GM21737 (cell line): ENCODE results near the gene DYNLL2.
"Not testable (repeated sequence)": the region's sequence is repeated elsewhere in the genome, so short reads cannot be mapped to it uniquely, and the experiment has no call there.

ENCODE experiments used
- ATAC-seq: cut with Tn5 transposase; IDR thresholded peaks from one replicate; pipeline ENCODE4 v1.9.1; 2021; ENCODE audit warnings: mild to moderate bottlenecking, moderate library complexity; ENCODE audit not compliant: unreplicated experiment

DYNLL2 gene

GRCh38 chr17:58100506-58100905 lies 17.3 kb downstream of the DYNLL2 start:
- ATAC-seq: no peak

GRCh38 chr17:58101898-58102297 lies 18.7 kb downstream of the DYNLL2 start:
- ATAC-seq: not testable (repeated sequence)

DNA sequence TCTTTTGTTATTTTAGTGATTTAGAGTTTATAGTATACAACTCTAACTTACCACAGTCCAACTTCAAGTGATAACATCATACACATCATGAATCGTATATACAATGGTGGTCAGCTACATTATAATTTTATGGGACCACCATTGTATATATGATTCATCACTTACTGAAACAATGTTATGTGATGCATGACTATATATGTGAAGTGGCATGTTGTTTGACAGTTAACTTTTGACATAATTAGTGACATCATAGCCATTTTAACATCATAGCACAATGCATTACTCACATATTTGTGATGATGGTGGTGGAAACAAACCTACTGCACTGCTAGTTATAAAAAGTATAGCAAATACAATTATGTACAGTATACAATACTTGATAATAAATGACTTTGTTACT lies 21.9 kb downstream of the DYNLL2 start:
- ATAC-seq: no peak

DNA sequence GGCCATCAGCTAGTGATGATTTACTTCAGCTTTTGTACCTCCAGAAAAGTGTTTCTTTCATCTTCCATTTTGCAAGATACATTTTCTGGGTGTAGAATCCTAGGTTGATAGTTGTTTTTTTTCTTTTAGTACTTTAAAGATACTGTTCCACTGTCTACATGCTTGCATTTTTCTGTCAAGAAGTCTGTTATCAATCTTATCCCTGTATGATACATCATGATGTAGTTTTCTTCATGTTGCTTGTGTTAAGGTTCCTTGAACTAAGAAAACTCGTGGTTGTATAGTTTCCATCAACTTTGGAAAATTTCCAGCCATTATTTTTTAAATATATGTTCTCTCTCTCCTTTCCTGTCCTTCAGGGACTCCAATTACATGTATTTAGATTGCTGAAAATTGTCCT lies 24.1 kb downstream of the DYNLL2 start:
- no peak for ATAC-seq

DNA sequence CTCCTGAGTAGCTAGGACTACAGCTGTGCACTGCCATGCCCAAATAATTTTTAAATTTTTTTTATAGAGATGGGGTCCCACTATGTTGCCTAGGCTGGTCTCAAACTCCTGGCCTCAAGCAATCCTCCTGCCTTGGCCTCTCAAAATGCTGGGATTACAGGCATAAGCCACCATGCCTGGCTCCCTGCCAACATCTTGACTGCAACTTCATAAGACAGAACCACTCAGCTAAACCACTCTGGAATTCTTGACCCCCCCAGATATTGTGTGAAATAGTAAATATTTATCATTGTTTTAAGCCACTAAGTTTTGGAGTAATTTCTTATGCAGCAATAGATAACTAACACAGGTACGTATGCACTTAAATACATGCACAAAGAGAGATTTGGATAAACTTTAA lies 26.0 kb downstream of the DYNLL2 start:
- no peak for ATAC-seq

GRCh38 chr17:58110012-58110411 lies 26.8 kb downstream of the DYNLL2 start:
- no peak for ATAC-seq

DNA sequence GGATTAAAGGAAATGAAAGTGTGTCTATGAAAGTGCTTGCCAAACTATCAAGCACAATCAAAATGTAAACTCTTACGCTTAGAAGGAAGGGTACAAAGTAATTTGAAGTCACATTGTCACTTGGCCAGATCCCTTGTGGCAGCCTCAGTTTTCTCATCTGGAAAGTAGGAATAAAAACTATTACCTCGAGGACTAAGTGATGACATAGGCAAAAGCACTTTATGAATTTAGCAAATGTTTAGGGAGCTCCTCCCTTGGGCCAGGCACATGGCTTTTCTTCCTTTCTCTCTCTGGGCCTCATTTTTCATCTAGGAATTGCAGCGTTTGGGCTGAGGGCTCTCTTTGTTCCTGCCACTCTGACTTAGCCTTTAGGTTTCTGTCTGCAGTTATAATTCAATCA lies 28.5 kb downstream of the DYNLL2 start:
- no peak for ATAC-seq

DNA sequence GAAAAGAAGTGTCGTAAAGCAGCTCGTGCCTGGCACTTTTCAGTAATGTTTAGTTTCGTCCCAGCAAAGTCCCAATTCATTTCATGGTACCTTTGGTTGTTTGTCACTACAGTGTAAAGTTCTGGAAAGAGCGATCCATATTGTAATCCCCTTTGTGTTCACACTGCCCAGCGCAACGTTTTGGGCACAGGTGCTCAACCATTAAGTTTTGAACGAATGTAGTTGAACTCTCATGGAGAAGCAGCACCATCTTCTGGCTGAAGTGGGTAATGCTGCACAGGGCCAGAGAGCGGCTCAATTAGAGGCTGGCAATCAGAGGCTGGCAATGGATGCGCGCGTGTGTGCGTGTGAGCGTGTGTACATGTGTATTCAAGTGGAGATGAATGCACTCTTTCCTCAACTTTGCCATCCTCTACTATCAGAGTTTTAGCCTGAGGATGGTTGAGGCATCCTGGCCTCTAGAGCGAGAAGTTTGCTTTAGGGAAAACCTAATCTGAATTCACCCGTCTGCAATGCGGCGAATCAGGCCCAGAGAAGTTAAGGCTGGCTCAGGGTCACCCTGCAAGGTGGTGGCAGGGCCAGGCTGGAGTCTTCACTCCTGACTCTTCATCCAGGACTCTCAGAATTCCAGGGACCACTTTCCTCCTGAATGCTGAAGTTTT lies 29.9 kb downstream of the DYNLL2 start:
- ATAC-seq: no peak

GRCh38 chr17:58113947-58114346 lies 30.7 kb downstream of the DYNLL2 start:
- ATAC-seq: no peak

- no peak for ATAC-seq
Observed at GRCh38 chr17:58117382-58117781, 34.2 kb downstream of the DYNLL2 start.

DNA sequence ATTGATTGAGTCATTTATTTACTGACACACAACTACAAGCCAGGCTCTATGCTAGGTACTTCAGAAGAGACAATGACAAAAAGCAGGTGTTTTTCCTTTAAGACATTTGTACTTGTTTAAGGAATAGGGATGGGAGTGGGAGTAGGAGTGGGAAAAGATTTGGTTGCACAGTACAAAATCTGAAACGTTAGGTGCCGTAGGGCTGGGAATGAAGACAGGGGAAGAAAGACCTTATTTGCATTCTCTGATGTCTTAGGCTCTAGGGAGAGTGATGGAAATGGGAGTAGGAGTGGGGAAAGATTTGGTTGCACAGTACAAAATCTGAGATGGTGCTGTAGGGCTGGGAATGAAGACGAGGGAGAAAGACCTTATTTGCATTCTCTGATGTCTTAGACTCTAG lies 36.3 kb downstream of the DYNLL2 start:
- no peak for ATAC-seq

DNA sequence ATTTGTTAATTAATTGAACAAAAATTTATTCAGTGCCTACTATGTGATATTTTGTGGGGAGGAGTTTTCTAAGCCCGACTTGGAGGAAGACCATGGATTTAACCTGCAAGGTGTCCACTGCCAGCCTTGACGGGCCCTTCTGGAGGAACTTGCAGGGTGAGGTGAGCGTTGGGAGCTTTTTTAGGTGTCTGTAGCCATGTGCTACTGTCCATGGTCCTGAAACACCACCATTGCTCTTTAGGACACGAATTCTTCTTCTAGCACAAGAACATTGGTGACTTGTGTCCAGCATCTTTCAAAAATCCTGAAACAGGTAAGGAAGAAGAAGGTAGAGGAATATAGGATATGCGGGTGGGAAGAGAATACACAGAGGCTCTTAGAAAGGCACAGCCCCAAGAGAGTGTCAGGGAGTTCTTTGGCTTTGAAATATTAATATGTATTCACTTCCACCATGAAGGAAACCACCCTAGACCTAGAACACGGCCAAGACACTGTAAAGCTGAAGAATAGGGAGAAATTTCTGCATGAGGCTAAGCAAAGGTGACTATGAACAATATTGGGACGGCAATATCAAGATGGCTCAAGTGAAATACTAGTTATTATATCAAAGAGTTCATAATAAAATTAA lies 37.1 kb downstream of the DYNLL2 start:
- ATAC-seq: no peak

GRCh38 chr17:58121925-58122324 lies 38.7 kb downstream of the DYNLL2 start:
- ATAC-seq: no peak

DNA sequence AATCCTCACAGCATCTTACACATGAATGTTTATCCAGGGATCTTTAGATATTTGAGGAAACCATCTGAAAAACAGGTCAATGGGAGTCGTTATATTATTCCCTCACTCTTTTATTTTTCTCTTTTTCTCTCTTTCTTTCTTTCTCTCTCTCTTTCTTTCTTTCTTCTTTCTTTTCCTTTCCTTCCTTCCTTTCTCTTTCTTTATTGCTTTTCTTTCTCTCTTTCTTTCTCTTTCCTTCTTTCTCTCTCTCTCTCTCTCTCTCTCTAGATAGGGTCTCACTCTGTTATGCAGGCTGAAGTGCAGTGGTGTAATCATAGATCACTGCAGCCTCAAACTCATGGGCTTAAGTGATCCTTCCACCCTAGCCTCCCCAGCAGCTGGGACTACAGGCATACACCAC lies 44.6 kb downstream of the DYNLL2 start:
- ATAC-seq: no peak

- ATAC-seq: not testable (repeated sequence)
Observed at GRCh38 chr17:58132697-58133096, 49.5 kb downstream of the DYNLL2 start.

DNA sequence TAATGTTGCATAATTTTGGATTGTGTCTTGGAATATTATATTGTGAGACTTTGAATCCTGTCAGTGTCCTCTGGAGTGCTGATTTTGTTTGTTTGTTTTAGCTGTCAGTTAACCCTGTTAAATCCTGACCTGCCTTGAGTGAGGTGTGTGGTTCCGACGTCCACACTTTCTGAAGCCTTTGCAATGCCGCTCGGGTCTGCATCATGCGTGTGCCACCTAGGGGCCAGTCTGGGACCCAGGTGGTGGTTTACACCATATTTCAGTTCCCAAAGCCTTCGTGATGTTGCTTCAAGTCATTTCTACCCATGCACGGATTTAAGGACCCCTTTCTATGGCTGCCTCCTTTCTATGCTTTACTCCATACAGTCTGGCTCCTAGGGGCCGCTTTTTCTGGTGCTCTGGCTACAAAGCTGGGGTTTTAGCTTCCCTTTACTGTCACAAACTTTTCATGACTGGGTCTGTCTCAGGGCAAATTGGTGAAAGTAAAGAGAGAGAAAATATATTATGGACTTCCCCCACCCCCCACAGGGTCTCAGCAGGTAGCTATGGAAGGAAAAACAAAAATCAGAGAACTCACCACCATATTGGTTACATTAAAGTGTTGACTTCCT lies 53.6 kb downstream of the DYNLL2 start:
- no peak for ATAC-seq

- ATAC-seq: no peak
Observed at GRCh38 chr17:58141505-58141904, 58.3 kb downstream of the DYNLL2 start.

DNA sequence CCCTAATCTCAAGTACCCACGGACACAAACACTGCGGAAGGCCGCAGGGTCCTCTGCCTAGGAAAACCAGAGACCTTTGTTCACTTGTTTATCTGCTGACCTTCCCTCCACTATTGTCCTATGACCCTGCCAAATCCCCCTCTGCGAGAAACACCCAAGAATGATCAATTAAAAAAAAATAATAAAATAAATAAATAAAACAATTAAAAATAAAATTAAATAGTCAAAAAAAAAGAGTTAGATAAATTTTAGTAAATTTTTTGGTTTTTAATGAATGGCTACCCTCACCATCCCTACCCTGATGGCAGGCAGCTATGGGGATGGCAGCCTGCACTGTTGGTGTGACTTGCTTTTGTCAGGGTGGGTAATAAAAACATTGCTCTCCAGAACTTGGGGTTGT lies 60.1 kb downstream of the DYNLL2 start:
- not testable (repeated sequence) for ATAC-seq

DNA sequence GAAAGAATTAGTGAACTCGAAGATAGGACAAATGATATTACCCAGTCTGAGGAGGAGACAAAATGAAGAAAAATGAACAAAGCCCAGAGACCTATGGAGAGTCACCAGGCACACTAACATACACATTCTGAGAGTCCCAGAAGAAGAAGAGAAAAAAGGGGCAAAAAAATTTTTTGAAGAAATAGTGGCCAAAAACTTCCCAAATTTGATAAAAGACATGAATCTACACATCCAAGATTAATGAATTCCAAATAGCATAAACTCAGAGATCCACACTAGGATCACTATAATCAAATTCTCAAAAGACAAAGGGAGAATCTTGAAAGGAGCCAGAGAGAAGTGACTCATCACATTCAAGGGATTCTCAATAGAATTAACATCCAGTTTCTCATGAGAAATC lies 61.6 kb downstream of the DYNLL2 start:
- no peak for ATAC-seq
